Spleen (tissue), 11 donors: ENCODE data around the gene RIMBP2. TPM values are rescaled to one million over a fixed set of nuclear protein-coding genes. Genes with fewer than 3 reads are reported as not detected.

Source experiments
- DNase-seq: peaks from one replicate; pipeline ENCODE4 v3.0.0-alpha.2; 2020
- H3K27ac ChIP-seq, 8 donors: fragments of 200-600 bp; sonication (generic) in 7 of 8; 1 replicate in 4 of 8; 2 replicates in 4 of 8; pipeline versions ENCODE4 v1.5.0 to v1.8.0; 2016 to 2021; ENCODE audit warnings: inconsistent platforms in 4 of 8, mild to moderate bottlenecking in 4 of 8, moderate library complexity in 1 of 8
- H3K27me3 ChIP-seq, 7 donors: fragments of 200-600 bp; sonication (generic) in 6 of 7; replicated peaks in 1 of 7; 1 replicate in 4 of 7; 2 replicates in 3 of 7; pipeline versions ENCODE4 v1.5.0 to v1.8.0; 2016 to 2021; ENCODE audit warnings: inconsistent platforms in 3 of 7, mild to moderate bottlenecking in 1 of 7
- H3K36me3 ChIP-seq, 6 donors: fragments of 200-600 bp; sonication (generic) in 5 of 6; 1 replicate in 4 of 6; 2 replicates in 2 of 6; pipeline versions ENCODE4 v1.5.0 to v1.8.0; 2016 to 2021; ENCODE audit warnings: inconsistent platforms in 2 of 6
- H3K4me1 ChIP-seq, 6 donors: fragments of 200-600 bp; sonication (generic) in 5 of 6; 1 replicate in 3 of 6; 2 replicates in 3 of 6; pipeline versions ENCODE4 v1.5.0 to v1.8.0; 2016 to 2021; ENCODE audit warnings: inconsistent platforms in 3 of 6
- H3K4me3 ChIP-seq, 8 donors: fragments of 200-600 bp; sonication (generic) in 7 of 8; 1 replicate in 4 of 8; 2 replicates in 4 of 8; pipeline versions ENCODE4 v1.5.0 to v1.8.0; 2016 to 2021; ENCODE audit warnings: inconsistent platforms in 4 of 8, mild to moderate bottlenecking in 4 of 8, moderate library complexity in 2 of 8
- H3K9me3 ChIP-seq, 8 donors: fragments of 200-600 bp; sonication (generic) in 7 of 8; 1 replicate in 4 of 8; 2 replicates in 4 of 8; pipeline versions ENCODE4 v1.5.0 to v1.8.0; 2016 to 2021; ENCODE audit warnings: inconsistent platforms in 4 of 8
- POLR2A ChIP-seq, 3 donors: fragments of 450-650 bp; IDR thresholded peaks; one replicate each; pipeline ENCODE4 v1.5.1; 2017; ENCODE audit warnings: antibody characterized with exemption in 3 of 3, mild to moderate bottlenecking in 1 of 3
- POLR2AphosphoS5 ChIP-seq, 3 donors: sonication (generic); formaldehyde crosslinking; IDR thresholded peaks; one replicate each; pipeline ENCODE4 v1.5.1; 2017; ENCODE audit warnings: antibody characterized with exemption in 3 of 3
- WGBS, 5 donors: extraction: QIAGEN DNeasy Blood & Tissue Kit in 3 of 5; methylation state at CpG; one replicate each; pipeline versions ENCODE4 v1.1.5 to v1.1.7; 2013 to 2018; 5-methylcytosine and 5-hydroxymethylcytosine counted together
- intact Hi-C: fragments of 100-400 bp; cut with DNase I; formaldehyde crosslinking; loops from one replicate; pipeline ENCODE4 v1.15.0; 2023; ENCODE audit warnings: low total_unique reads
- polyA plus RNA-seq, 3 donors: library from polyadenylated mRNA; stranded (reverse); fragments of 200-250 nt; gene quantifications; one replicate each; pipeline ENCODE4 v1.2.1, GENCODE V29; 2013
- total RNA-seq, 7 donors: library from RNA; depleted of rRNA in 3 of 7; stranded (reverse); fragments of >200 nt in 3 of 7; fragmentation: NEBNext Ultra II Directional in 4 of 7; extraction: Animal tissue kit (Norgen Biotek cat#: 25700) in 4 of 7; gene quantifications; one replicate each; pipeline versions ENCODE4 v1.1.0 to v1.2.1, GENCODE V29; 2016 to 2021
- TF ChIP-seq, protein P1 (sequence below), 11 experiments: fragments of 200-600 bp in 7 of 11; fragments of 450-650 bp in 4 of 11; sonication (generic) in 4 of 11; IDR thresholded peaks in 8 of 11; conservative IDR thresholded peaks in 3 of 11; 1 replicate in 7 of 11; 2 replicates in 4 of 11; pipeline versions ENCODE4 v1.4.0 to v1.8.0; 2016 to 2021; ENCODE audit warnings: antibody characterized with exemption in 11 of 11, inconsistent platforms in 4 of 11, mild to moderate bottlenecking in 1 of 11
- donor health status: healthy with polysubstance abuse.
- donor health status: DM: no; HTN: no; CAD: no; lungs with moderate emphysema.
- donor health status: DM: no; HTN: no; CAD: no.
- donor health status: Bipolar disorder and iron deficiency.
- donor health status: healthy.
- donor health status: DM: no; HTN: no; CAD: no.
- donor health status: DM: yes; HTN: yes; CAD: no.

RIMBP2 gene
- total and polyA plus RNA-seq, 10 donors, result 0.05 to 5.2 (median 0.95) TPM

DNA sequence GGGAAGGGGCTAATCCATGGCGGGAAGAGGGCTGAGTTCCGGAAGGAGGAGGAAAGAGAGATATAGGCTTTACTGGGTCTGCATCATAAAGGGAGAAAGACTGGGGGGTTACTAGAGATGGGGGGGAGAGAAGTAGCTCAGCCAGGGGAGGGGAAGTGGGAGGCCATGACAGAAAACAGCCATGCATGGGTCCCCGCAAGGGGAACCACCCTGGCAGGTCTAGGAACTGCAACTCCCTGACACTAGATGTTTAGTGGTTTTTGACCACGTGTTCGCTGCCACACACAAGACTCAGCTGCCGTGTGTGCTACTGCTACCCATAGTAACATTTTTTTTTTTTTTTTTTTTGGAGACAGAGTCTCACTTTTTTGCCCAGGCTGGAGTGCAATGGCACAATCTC, 145.0 kb downstream of the RIMBP2 start:
- intact Hi-C loops, result no loop called here
- H3K27ac ChIP-seq, result no peak overlapping the region
- H3K36me3 ChIP-seq, result no peaks in the 10 kb centered on the region
- H3K27me3 ChIP-seq, result no peaks in the 10 kb centered on the region
- TF ChIP-seq POLR2AphosphoS5 (IDR thresholded peaks at IDR 0.05) (no peak), POLR2A (IDR thresholded peaks at IDR 0.05) (no peak)
- TF ChIP-seq, protein P1, sequence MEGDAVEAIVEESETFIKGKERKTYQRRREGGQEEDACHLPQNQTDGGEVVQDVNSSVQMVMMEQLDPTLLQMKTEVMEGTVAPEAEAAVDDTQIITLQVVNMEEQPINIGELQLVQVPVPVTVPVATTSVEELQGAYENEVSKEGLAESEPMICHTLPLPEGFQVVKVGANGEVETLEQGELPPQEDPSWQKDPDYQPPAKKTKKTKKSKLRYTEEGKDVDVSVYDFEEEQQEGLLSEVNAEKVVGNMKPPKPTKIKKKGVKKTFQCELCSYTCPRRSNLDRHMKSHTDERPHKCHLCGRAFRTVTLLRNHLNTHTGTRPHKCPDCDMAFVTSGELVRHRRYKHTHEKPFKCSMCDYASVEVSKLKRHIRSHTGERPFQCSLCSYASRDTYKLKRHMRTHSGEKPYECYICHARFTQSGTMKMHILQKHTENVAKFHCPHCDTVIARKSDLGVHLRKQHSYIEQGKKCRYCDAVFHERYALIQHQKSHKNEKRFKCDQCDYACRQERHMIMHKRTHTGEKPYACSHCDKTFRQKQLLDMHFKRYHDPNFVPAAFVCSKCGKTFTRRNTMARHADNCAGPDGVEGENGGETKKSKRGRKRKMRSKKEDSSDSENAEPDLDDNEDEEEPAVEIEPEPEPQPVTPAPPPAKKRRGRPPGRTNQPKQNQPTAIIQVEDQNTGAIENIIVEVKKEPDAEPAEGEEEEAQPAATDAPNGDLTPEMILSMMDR (IDR thresholded peaks at IDR 0.05 in 8 of 11, conservative IDR thresholded peaks at IDR 0.05 in 3 of 11), result no peak
- 50 to 73% (median 65%) methylated on average over 5 to 6 of the region's 6 CpGs for WGBS, 5 donors
- no peaks in the 10 kb centered on the region for H3K4me1 ChIP-seq
- no peak overlapping the region for H3K4me3 ChIP-seq
- H3K9me3 ChIP-seq, result peaks cover 0 to 16% (median 8%) of the 10 kb centered on the region in 8 donors
- DNase-seq, result no peak

DNA sequence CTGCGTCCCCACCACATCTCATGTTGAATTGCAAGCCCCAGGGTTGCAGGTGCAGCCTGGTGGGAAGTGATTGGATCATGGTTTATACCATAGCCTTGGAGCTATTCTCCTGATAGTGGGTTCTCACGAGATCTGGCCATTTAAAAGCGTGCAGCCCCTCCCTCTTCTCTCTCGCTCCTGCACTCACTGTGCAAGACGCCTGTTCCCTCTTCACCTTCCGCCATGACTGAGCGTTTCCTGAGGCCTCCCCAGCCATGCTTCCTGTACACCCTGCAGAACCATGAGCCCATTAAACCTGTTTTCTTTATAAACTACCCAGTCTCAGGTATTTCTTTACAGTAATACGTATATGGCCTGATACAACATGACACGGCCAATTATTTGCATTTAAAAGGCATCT, 146.6 kb downstream of the RIMBP2 start:
- Histone ChIP-seq H3K27ac (no peak overlapping the region), H3K4me3 (no peak overlapping the region), H3K36me3 (no peaks in the 10 kb centered on the region), H3K27me3 (no peaks in the 10 kb centered on the region), H3K9me3 (peaks cover 0 to 32% (median 23%) of the 10 kb centered on the region in 8 donors), H3K4me1 (no peaks in the 10 kb centered on the region)
- no peak for DNase-seq
- TF ChIP-seq, protein P1 (IDR thresholded peaks at IDR 0.05 in 8 of 11, conservative IDR thresholded peaks at IDR 0.05 in 3 of 11), result no peak
- TF ChIP-seq POLR2AphosphoS5 (IDR thresholded peaks at IDR 0.05) (no peak), POLR2A (IDR thresholded peaks at IDR 0.05) (no peak)
- intact Hi-C loops, result no loop called here
- 35 to 63% (median 47%) methylated on average over 9 of the region's 9 CpGs for WGBS, 5 donors

DNA sequence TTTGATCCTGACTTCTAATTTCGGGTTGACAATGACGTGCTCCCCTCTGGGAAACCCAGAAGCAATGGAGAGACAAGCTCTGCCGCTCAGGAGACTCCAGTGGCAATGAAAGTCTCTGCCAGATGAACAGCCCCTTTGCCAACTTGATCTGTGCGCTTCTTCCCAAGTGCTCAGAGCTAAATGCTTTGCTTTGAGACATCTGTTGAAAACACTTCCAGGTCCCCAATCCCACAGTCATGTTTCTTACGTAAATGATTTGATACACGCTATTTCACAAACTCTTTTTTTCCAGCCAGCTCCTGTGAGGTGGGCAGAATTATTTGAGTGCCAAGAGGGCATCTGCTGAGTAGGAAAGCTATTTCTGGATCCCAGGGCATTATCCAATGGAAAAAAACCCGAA, 147.6 kb downstream of the RIMBP2 start:
- intact Hi-C loops, result no loop called here
- H3K4me3 ChIP-seq, result no peak overlapping the region
- no peaks in the 10 kb centered on the region for H3K27me3 ChIP-seq
- H3K27ac ChIP-seq, result no peak overlapping the region
- 71 to 89% (median 86%) methylated on average over 6 to 7 of the region's 7 CpGs for WGBS, 5 donors
- peaks cover 0 to 36% (median 26%) of the 10 kb centered on the region in 8 donors for H3K9me3 ChIP-seq
- H3K4me1 ChIP-seq, result no peaks in the 10 kb centered on the region
- no peak for DNase-seq
- H3K36me3 ChIP-seq, result no peaks in the 10 kb centered on the region
- TF ChIP-seq, protein P1 (IDR thresholded peaks at IDR 0.05 in 8 of 11, conservative IDR thresholded peaks at IDR 0.05 in 3 of 11), result no peak
- TF ChIP-seq POLR2AphosphoS5 (IDR thresholded peaks at IDR 0.05) (no peak), POLR2A (IDR thresholded peaks at IDR 0.05) (no peak)

DNA sequence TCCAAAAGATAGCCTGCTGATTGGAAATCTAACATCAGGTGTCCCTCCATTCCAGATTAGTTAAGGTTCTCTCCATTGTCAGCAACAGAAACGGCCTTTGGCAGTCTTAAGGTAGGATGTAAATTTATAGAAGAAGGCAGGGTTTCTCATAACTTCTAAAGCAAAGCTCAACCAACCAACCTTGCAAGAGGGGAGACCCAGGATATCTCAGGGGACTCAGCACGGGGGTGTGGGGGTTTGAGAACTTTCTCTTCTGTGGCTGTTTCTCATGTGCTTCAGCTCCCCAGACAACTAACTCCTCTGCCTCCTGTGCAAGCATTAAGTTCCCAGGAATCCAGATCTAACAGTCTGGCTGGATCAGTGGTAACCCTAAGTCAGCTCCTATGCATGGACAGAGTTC, 148.1 kb downstream of the RIMBP2 start:
- H3K27ac ChIP-seq, result no peak overlapping the region
- TF ChIP-seq, protein P1 (IDR thresholded peaks at IDR 0.05 in 8 of 11, conservative IDR thresholded peaks at IDR 0.05 in 3 of 11), result no peak
- no peak for TF ChIP-seq POLR2AphosphoS5 (IDR thresholded peaks at IDR 0.05)
- no peaks in the 10 kb centered on the region for H3K4me1 ChIP-seq
- no peak for DNase-seq
- H3K9me3 ChIP-seq, result peaks cover 0 to 36% (median 26%) of the 10 kb centered on the region in 8 donors
- no peak overlapping the region for H3K4me3 ChIP-seq
- H3K27me3 ChIP-seq, result no peaks in the 10 kb centered on the region
- intact Hi-C loops, result no loop called here
- 49 to 74% (median 59%) methylated on average over 2 of the region's 2 CpGs for WGBS, 5 donors
- H3K36me3 ChIP-seq, result no peaks in the 10 kb centered on the region
